Transverse colon (tissue), 4 donors: ENCODE results near the gene TST. TPM values are rescaled to one million over a fixed set of nuclear protein-coding genes. Genes with fewer than 3 reads are reported as not detected.

Experiments
- DNase-seq: peaks from one replicate; pipeline ENCODE4 v3.0.0-alpha.2; 2019
- H3K27ac ChIP-seq, 4 donors: fragments of 200-600 bp; sonication (generic); 2 replicates each; pipeline ENCODE4 v1.5.1; 2016 to 2018; ENCODE audit warnings: inconsistent platforms in 4 of 4
- H3K27me3 ChIP-seq: fragments of 200-600 bp; sonication (generic); 2 replicates; pipeline ENCODE4 v1.5.1; 2017; ENCODE audit warnings: inconsistent platforms
- H3K36me3 ChIP-seq, 4 donors: fragments of 200-600 bp; sonication (generic); 2 replicates each; pipeline ENCODE4 v1.5.1; 2017 to 2019; ENCODE audit warnings: inconsistent platforms in 4 of 4
- H3K4me1 ChIP-seq, 4 donors: fragments of 200-600 bp; sonication (generic); 2 replicates each; pipeline ENCODE4 v1.5.1; 2017 to 2020; ENCODE audit warnings: inconsistent platforms in 4 of 4
- H3K4me3 ChIP-seq, 4 donors: fragments of 200-600 bp; sonication (generic); 1 replicate in 1 of 4; 2 replicates in 3 of 4; pipeline versions ENCODE4 v1.5.1 to v1.6.1; 2017 to 2019; ENCODE audit warnings: inconsistent platforms in 4 of 4
- H3K9me3 ChIP-seq, 2 donors: fragments of 200-600 bp; sonication (generic); 2 replicates each; pipeline ENCODE4 v1.5.1; 2017 to 2019; ENCODE audit warnings: inconsistent platforms in 2 of 2
- CTCF ChIP-seq, 5 experiments: fragments of 200-600 bp in 3 of 5; fragments of 450-650 bp in 2 of 5; sonication (generic) in 3 of 5; IDR thresholded peaks; 1 replicate in 2 of 5; 2 replicates in 3 of 5; pipeline ENCODE4 v1.5.1; 2016 to 2017; ENCODE audit warnings: antibody characterized with exemption in 5 of 5, inconsistent platforms in 3 of 5, mild to moderate bottlenecking in 2 of 5, moderate library complexity in 1 of 5
- EP300 ChIP-seq: sonication (generic); formaldehyde crosslinking; IDR thresholded peaks from one replicate; pipeline ENCODE4 v1.6.1; 2017; ENCODE audit warnings: antibody characterized with exemption, low read depth
- POLR2A ChIP-seq: fragments of 450-650 bp; IDR thresholded peaks from one replicate; pipeline ENCODE4 v1.6.1; 2016; ENCODE audit warnings: antibody characterized with exemption, mild to moderate bottlenecking, moderate library complexity
- POLR2AphosphoS5 ChIP-seq, 3 donors: sonication (generic); formaldehyde crosslinking; IDR thresholded peaks; one replicate each; pipeline ENCODE4 v1.6.1; 2016; ENCODE audit warnings: antibody characterized with exemption in 3 of 3
- WGBS, 2 donors: methylation state at CpG; one replicate each; pipeline ENCODE4 v1.1.5; 2018; ENCODE audit warnings: low coverage in 1 of 2; 5-methylcytosine and 5-hydroxymethylcytosine counted together
- in situ Hi-C, 4 donors: fragments of 200-750 bp; cut with MboI; loops; one replicate each; pipeline versions ENCODE4 v1.15.0 to v1.15.1; 2017; ENCODE audit warnings: low sequenced_read_pairs in 3 of 4, low pct_ligation_motif_present in 1 of 4, low pct_unique_long_range_greater_than_20kb in 1 of 4
- intact Hi-C: fragments of 100-400 bp; cut with DNase I; formaldehyde crosslinking; loops from one replicate; pipeline ENCODE4 v1.15.1; 2023; ENCODE audit warnings: low total_unique reads
- total RNA-seq, 4 donors: library from RNA; depleted of rRNA; stranded (reverse); fragments of >200 nt; gene quantifications; one replicate each; pipeline ENCODE4 v1.1.0, GENCODE V29; 2016

The TST gene
- total RNA-seq, 4 donors from 2014 or later, result 246 to 719 (median 557) TPM

GRCh38 chr22:37065180-37065579 lies 45.9 kb upstream of the TST start:
- peaks cover 27% of the 10 kb centered on the region for H3K27me3 ChIP-seq
- no peak overlapping the region for H3K4me3 ChIP-seq

DNA sequence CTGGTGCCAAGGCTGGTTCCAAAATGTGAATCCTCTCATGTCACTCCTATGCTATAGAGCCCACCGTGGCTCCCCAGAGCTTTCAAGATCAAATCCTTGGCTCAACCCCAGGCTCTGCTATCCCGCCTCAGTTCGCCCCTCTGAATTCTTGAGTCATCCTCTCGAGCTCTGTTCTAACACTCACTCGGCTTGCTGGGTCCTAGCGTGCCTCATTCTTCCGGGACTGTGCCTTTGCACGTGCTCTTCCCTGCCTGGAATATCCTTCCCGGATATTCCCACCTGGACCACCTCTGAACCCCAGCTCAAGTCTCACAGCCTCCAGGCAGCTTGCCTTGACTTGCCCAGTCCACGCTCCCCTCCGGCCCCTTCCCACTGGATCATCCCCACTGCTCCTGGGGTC lies 45.3 kb upstream of the TST start:
- H3K36me3 ChIP-seq, result peaks cover 0 to 5% (median 0%) of the 10 kb centered on the region in 4 donors
- intact Hi-C loops, result no loop called here
- peaks cover 21% of the 10 kb centered on the region for H3K27me3 ChIP-seq
- no peak for DNase-seq
- no peaks in the 10 kb centered on the region for H3K9me3 ChIP-seq
- peaks cover 0 to 14% (median 2%) of the 10 kb centered on the region in 4 donors for H3K4me1 ChIP-seq
- H3K4me3 ChIP-seq, result no peak overlapping the region
- WGBS, 2 donors, result 85 to 91% methylated on average over 9 to 11 of the region's 11 CpGs
- H3K27ac ChIP-seq, result no peak overlapping the region
- in situ Hi-C loops, result no loop called here
- TF ChIP-seq EP300, result no peak
- no peak for TF ChIP-seq POLR2AphosphoS5 (IDR thresholded peaks at IDR 0.05)
- no peak for TF ChIP-seq CTCF (IDR thresholded peaks at IDR 0.05)
- TF ChIP-seq POLR2A, result no peak

More at GRCh38 chr22:37065180-37065579, 45.9 kb upstream of the TST start:
- intact Hi-C loops, result no loop called here
- no peaks in the 10 kb centered on the region for H3K36me3 ChIP-seq
- H3K27ac ChIP-seq, result no peak overlapping the region
- WGBS, 2 donors, result 57% methylated on average over 2 of the region's 3 CpGs; no CpG with 5 or more reads in 1 of the 2 donors
- peaks cover 0 to 14% (median 2%) of the 10 kb centered on the region in 4 donors for H3K4me1 ChIP-seq
- H3K9me3 ChIP-seq, result no peaks in the 10 kb centered on the region
- no peak for DNase-seq
- no peak for TF ChIP-seq CTCF (IDR thresholded peaks at IDR 0.05)
- TF ChIP-seq POLR2AphosphoS5 (IDR thresholded peaks at IDR 0.05), result no peak
- TF ChIP-seq EP300, result no peak
- TF ChIP-seq POLR2A, result no peak
- in situ Hi-C loops, result no loop called here

GRCh38 chr22:37063431-37064420 lies 44.5 kb upstream of the TST start:
- H3K36me3 ChIP-seq, result peaks cover 0 to 6% (median 0%) of the 10 kb centered on the region in 4 donors
- WGBS, 2 donors, result 79 to 80% methylated on average over 2 to 28 of the region's 28 CpGs
- peak; percentile 62 for DNase-seq
- no peak overlapping the region for H3K4me3 ChIP-seq
- TF ChIP-seq EP300 (no peak), POLR2AphosphoS5 (IDR thresholded peaks at IDR 0.05) (no peak), CTCF (IDR thresholded peaks at IDR 0.05) (no peak), POLR2A (no peak)
- no peak overlapping the region for H3K27ac ChIP-seq
- in situ Hi-C loops (no loop called here), intact Hi-C loops (no loop called here)
- peaks cover 0 to 10% (median under 1%) of the 10 kb centered on the region in 4 donors for H3K4me1 ChIP-seq
- H3K9me3 ChIP-seq, result no peaks in the 10 kb centered on the region
- peaks cover 12% of the 10 kb centered on the region for H3K27me3 ChIP-seq

DNA sequence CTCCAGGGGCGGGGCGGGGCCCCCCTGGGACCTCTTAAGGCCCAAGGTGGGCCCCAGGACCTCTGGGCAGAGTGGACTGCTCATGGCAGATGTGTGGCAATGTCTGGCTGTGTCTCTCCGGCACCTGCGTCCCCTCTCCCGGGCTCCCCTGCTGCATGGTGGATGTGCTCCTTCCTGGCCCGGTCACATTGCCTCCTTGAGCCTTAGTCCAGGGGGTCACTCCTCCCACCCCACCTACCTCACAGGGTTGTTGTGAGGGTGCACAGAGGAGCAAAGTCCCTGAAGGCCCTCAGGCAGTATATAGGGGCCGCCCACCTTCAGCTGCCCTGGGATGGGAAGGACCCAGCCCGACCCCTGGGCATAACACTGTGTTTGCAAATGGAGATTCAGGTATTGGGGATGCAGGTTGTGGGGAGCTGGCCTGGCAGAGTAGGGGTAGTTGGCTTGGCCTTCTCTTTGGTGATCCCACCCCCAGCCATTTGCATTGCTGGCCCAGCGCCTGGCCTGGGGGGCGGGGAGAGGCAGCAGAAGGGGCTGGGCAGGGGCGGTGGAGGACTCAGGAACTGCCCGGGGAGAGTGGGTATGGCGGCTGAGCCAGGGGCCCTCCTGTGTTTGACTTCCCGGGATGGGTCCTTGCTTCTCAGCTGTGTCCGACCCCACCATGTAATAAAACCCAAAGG lies 43.6 kb upstream of the TST start:
- 86% methylated on average over 15 of the region's 15 CpGs; no CpG with 5 or more reads in 1 of the 2 donors for WGBS, 2 donors
- intact Hi-C loops (no loop called here), in situ Hi-C loops (no loop called here)
- no peaks in the 10 kb centered on the region for H3K9me3 ChIP-seq
- no peak for DNase-seq
- H3K4me3 ChIP-seq, result no peak overlapping the region
- peaks cover 4% of the 10 kb centered on the region for H3K27me3 ChIP-seq
- H3K4me1 ChIP-seq, result peaks cover 0 to 7% (median 0%) of the 10 kb centered on the region in 4 donors
- no peak overlapping the region for H3K27ac ChIP-seq
- TF ChIP-seq POLR2AphosphoS5 (IDR thresholded peaks at IDR 0.05), result no peak
- TF ChIP-seq POLR2A, result no peak
- no peak for TF ChIP-seq EP300
- TF ChIP-seq CTCF (IDR thresholded peaks at IDR 0.05), result no peak
- H3K36me3 ChIP-seq, result peaks cover 0 to 6% (median 0%) of the 10 kb centered on the region in 4 donors
